GM19239 (cell line): Measurements from ENCODE around the gene SIK2.
A peak's percentile ranks its signal among the peaks of the same experiment; 100 is the strongest.

Experiments
- DNase-seq: peaks from one replicate; pipeline ENCODE4 v3.0.0; 2011; ENCODE audit warnings: low spot score; ENCODE audit not compliant: insufficient read length
- FAIRE-seq: peaks from 2 replicates; lab custom pipeline; 2011; peaks lifted over from hg19 to GRCh38; lab: Jason Lieb, UNC

Gene SIK2

GRCh38 chr11:111601979-111602864 lies at the start of gene SIK2:
Gene SIK2 (plus strand): TSS chr11:111602449. CDS start chr11:111602564, 115 bp downstream.
- FAIRE-seq (peak; percentile 66), DNase-seq (peak; percentile 77)

DNA sequence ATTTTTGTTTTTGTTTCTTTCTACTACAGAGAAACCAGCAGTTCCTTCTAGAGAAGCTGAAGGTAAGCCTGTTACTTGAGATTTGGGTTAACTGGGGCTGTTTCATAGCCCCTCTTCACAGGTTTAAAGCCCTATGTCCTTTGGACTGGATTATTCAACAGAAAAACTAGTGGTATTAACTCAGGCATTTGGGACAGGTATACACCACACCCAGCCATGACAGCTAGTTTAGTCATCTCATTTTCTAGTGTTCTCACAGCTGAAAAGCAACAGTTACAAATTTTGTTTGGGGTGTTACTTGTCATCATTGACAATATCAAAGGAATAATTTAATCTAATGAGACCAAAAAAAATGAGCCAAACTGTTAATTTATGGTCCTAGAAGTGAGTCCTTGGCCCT lies 47.7 kb upstream of the SIK2 start:
- FAIRE-seq (no peak), DNase-seq (no peak)

GRCh38 chr11:111555255-111555654 lies 47.0 kb upstream of the SIK2 start:
- DNase-seq (no peak), FAIRE-seq (no peak)

DNA sequence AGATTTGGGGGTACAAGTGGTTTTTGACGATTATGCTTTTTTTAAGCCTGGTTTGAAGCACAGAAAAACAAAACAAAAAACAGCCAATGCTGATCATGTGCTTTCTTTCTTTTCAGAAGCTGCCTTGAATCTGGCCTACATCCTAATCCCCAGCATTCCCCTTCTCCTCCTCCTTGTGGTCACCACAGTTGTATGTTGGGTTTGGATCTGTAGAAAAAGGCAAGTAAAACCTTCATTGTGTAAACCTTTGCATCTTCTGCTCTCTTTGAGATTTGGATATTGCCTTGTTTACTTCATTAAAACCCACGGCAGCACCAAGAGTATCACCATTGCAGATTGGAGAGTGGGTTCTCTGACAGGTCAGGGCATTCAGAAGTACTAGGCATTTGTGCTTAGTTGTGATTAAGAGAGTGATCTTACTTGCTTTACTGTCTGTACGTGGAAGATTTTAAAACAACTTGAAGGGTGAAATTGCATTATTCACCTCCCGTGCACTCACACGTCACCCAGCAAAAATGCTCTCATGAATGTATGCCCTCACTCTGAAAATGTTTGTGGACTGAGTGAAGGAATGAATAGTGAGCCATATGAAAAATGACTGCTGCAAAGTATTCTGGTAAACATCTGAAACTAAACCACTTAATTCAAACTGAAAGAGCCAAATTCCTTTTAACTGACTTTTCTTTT lies 44.7 kb upstream of the SIK2 start:
- FAIRE-seq, result no peak
- DNase-seq, result no peak

DNA sequence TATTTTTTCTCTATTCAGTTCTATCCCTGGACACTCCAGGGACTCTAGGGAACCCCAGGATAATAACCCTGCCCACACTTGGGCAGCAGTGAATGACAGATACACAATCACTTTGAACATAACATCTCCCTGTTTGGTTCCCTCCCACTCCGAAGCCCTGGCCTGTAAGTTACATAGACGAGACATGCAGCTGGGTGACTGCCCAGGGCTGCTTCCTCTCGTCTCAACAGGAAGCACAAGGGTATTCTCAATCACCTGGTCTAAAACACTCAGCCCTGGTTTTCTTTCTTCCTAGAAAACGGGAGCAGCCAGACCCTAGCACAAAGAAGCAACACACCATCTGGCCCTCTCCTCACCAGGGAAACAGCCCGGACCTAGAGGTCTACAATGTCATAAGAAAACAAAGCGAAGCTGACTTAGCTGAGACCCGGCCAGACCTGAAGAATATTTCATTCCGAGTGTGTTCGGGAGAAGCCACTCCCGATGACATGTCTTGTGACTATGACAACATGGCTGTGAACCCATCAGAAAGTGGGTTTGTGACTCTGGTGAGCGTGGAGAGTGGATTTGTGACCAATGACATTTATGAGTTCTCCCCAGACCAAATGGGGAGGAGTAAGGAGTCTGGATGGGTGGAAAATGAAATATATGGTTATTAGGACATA lies 42.3 kb upstream of the SIK2 start:
- FAIRE-seq (no peak), DNase-seq (no peak)

- DNase-seq (no peak), FAIRE-seq (no peak)
These were observed 41.4 kb upstream of the SIK2 start for GRCh38 chr11:111560800-111561199.

- DNase-seq (no peak), FAIRE-seq (no peak)
These were observed 40.9 kb upstream of the SIK2 start for GRCh38 chr11:111561306-111561705.

- FAIRE-seq, result no peak
- DNase-seq, result no peak
These were observed 40.4 kb upstream of the SIK2 start for GRCh38 chr11:111561791-111562325.

DNA sequence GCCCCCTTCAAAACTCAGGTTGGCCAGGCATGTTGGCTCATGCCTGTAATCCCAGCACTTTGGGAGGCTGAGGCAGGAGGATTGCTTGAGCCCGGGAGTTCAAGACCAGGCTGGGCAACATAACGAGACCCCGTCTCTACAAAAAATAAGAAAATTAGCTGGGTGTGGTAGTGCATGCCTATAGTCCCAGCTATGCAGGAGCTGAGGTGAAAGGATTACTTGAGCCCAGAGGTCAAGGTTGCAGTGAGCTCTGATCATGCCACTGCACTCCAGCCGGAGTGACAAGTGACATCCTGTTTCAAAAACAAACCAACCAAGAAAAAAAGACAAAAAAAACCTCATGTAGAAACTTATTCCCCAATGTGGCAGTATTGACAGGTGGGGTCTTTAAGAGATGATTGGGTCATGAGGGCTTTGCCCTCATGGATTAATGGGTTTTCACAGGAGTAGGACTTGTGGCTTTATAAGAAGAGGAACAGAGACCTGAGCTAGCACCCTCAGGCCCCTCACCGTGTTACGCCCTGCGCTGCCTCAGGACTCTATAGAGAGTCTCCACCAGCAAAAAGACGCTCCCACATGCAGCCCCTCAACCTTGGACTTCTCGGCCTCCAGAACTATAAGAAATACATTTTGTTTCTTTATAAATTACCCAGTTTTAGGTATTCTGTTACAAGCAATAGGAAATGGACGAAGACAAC lies 39.4 kb upstream of the SIK2 start:
- FAIRE-seq (no peak), DNase-seq (no peak)

DNA sequence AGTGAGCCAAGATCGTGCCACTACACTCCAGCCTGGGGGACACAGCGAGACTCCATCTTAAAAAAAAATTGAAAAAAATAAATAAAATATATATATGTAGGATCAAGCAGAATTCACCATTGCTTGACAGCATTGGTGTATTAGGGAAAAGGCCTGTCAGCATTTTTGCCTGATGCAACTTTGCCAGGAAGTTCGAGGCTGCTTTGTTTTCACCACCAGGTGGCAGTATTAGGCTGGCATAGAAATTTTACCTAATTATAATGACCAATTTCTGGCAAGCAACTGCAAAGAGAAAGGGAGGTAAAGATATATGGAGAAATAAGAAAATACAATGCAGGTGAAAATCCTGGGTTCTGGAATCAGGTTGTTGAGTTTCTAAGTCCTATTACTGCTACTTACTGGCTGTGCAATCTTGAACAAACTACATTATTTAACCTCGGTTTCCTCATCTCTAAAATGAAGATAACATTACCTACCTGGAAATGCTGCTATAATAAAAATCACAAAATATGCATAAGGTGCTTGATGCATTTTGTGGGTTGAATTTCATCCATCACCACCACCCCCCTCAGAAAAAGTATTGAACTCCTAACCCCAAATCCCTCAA lies 37.0 kb upstream of the SIK2 start:
- FAIRE-seq (peak; percentile 88), DNase-seq (peak; percentile 42)

DNA sequence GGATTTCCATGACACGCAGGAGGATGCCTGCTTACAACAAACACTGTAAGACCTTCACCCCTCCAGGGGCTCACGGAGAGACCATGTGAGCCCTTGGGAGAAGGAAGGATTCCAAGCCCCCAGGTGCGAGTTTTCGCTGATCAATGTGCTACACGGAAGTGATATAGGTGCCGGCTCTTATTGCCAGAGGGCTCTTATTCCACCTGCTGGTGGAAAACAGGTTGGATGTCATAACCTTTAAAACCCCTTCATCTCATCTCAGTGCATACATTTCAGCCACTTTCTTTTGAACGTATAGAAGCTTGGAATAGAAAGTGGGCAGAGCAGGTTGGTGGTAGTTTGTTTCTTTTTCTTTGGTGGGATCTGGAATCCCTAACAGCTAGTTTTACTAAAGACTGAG lies 35.9 kb upstream of the SIK2 start:
- FAIRE-seq (no peak), DNase-seq (no peak)

GRCh38 chr11:111569476-111569875 lies 32.8 kb upstream of the SIK2 start:
- DNase-seq, result no peak
- no peak for FAIRE-seq

DNA sequence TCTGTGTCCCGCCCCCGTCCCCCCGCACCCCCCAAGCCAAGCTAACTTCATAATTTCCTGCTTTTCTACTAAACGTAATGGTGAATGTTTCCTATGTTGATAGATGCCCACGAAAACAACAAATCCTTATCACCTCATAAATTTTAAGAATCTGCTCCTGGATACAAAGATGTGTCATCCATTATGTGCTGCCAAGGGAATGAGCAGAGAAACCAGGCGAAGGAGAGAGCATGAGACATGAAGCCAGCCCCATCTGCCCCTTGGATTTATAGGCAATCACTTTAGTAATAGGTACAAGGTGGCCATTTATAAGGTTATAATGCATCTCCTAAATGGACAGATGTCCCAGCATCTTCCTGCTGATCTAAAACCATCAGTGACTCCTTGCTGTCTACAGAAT lies 31.5 kb upstream of the SIK2 start:
- FAIRE-seq (no peak), DNase-seq (no peak)

DNA sequence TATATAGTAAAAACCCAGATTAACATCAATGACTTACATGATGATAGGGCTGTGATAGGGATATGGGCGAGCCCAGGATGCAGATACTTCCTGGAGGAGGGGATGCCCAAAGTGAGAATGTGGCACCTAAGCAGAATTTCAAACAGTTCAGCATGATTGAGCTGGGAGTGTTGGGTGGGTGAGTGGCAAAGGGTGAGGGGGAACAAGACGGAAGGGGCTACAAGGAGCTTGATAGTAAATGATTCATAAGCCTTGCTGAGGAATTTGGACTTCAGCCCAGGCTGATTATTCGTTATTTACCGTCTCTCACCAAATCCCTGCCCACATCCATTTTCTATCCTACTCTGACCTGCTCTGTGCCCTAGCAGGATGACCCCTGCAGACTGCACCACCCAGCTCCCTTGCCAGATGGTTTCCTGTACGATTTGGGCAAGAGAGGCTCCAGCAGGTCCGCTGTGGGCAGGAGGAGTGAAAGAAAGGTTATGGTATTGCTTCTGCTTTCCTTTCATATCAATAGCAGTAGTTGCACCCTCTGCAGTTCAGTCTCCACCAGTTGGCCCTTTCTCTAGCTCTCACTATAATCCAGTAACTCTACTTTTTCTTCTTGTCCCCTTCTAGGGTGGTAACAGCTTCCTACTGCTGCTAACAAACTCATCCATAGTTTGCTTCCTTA lies 30.3 kb upstream of the SIK2 start:
- DNase-seq (no peak), FAIRE-seq (no peak)

- DNase-seq (no peak), FAIRE-seq (no peak)
These were observed 29.7 kb upstream of the SIK2 start for GRCh38 chr11:111572581-111572980.

GRCh38 chr11:111573821-111574249 lies 28.4 kb upstream of the SIK2 start:
- no peak for FAIRE-seq

DNA sequence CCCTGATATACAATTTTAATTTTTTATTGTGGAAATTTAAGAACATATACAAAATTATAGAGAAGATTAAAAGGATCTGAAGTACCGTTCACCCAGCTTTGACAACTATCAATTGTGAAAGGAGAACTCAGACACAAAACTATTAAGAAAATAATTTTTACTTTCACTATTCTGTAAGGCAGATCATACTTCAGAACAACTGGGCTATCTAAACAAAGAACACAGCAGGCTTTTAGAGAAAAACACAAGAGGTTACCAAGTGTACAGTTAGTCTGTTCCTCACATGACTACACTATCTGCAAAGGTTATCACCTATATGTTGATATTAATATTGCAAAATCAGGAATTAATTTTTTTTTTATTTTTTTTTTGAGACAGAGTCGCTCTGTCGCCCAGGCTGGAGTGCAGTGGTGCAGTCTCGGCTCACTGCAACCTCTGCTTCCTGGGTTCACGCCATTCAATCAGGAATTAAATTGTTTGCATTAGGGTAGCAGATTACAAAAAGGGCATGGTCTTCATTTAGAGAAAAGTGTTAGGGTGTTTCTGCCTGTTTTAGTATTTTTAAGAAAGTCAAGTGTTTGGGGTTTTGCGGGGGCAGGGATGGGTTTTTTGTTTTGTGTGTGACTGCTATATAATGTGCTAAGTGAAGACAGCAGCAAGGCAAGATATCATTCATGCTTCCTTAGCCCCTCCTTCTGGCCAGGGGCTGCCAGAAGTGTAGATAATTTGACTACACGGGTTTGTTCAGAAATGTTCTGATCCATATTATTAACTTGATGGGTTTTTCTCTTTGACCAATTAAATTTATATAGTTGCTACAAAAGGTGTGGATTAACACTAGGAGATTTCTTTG lies 27.6 kb upstream of the SIK2 start:
- DNase-seq (no peak), FAIRE-seq (no peak)

More at GRCh38 chr11:111573821-111574249, 28.4 kb upstream of the SIK2 start:
- no peak for DNase-seq

- no peak for DNase-seq
- no peak for FAIRE-seq
These were observed 26.5 kb upstream of the SIK2 start for GRCh38 chr11:111575740-111576139.
